Liver (tissue), 9 donors: Measurements from ENCODE around the gene CEP63. TPM values are rescaled to one million over a fixed set of nuclear protein-coding genes. Genes with fewer than 3 reads are reported as not detected.
"Not testable (repeated sequence)": the region's sequence is repeated elsewhere in the genome, so short reads cannot be mapped to it uniquely, and the experiment has no call there.

Experiments
- DNase-seq: peaks from one replicate; pipeline ENCODE4 v3.0.0-alpha.2; 2017; ENCODE audit warnings: low spot score
- H3K27ac ChIP-seq, 2 donors: one replicate each; pipeline ENCODE4 v1.7.0; 2013; ENCODE audit warnings: inconsistent platforms in 2 of 2, low read length in 2 of 2, control low read depth in 1 of 2, low read depth in 1 of 2, mild to moderate bottlenecking in 1 of 2
- H3K27me3 ChIP-seq, 4 donors: one replicate each; pipeline versions ENCODE4 v1.6.1 to v1.7.0; 2013; ENCODE audit warnings: low read length in 3 of 4, inconsistent platforms in 1 of 4, mild to moderate bottlenecking in 1 of 4, moderate library complexity in 1 of 4; ENCODE audit not compliant: control insufficient read depth in 4 of 4, insufficient read depth in 4 of 4
- H3K36me3 ChIP-seq, 4 donors: one replicate each; pipeline versions ENCODE4 v1.6.1 to v1.7.0; 2013; ENCODE audit warnings: low read length in 3 of 4, mild to moderate bottlenecking in 3 of 4, low read depth in 1 of 4, moderate library complexity in 1 of 4; ENCODE audit not compliant: control insufficient read depth in 4 of 4, insufficient read depth in 3 of 4
- H3K4me1 ChIP-seq, 4 donors: one replicate each; pipeline versions ENCODE4 v1.6.1 to v1.7.0; 2013; ENCODE audit warnings: low read length in 3 of 4, mild to moderate bottlenecking in 3 of 4, moderate library complexity in 1 of 4; ENCODE audit not compliant: control insufficient read depth in 4 of 4, insufficient read depth in 4 of 4
- H3K4me3 ChIP-seq, 3 donors: one replicate each; pipeline versions ENCODE4 v1.6.1 to v1.7.0; 2013; ENCODE audit warnings: low read length in 3 of 3, control low read depth in 1 of 3, low read depth in 1 of 3, mild to moderate bottlenecking in 1 of 3
- H3K9ac ChIP-seq, 2 donors: one replicate each; pipeline ENCODE4 v1.7.0; 2013; ENCODE audit warnings: low read length in 2 of 2, mild to moderate bottlenecking in 2 of 2, moderate library complexity in 2 of 2, control low read depth in 1 of 2, low read depth in 1 of 2
- H3K9me3 ChIP-seq, 4 donors: one replicate each; pipeline versions ENCODE4 v1.6.1 to v1.7.0; 2013; ENCODE audit warnings: low read length in 3 of 4; ENCODE audit not compliant: control insufficient read depth in 4 of 4
- ATF3 ChIP-seq: IDR thresholded peaks from 2 replicates; pipeline ENCODE4 v1.6.1; 2016; ENCODE audit warnings: antibody characterized with exemption
- CTCF ChIP-seq: fragments of 150-350 bp; IDR thresholded peaks from 2 replicates; pipeline ENCODE4 v1.5.1; 2017; ENCODE audit warnings: improper control_type of control experiment, low read depth, low read length; ENCODE audit not compliant: missing input control
- EGR1 ChIP-seq, 2 donors: IDR thresholded peaks; 2 replicates each; pipeline ENCODE4 v1.6.1; 2016 to 2018; ENCODE audit warnings: antibody characterized with exemption in 2 of 2, low read depth in 2 of 2
- FOXA1 ChIP-seq: IDR thresholded peaks from 2 replicates; pipeline ENCODE4 v1.6.1; 2016; ENCODE audit warnings: antibody characterized with exemption
- FOXA2 ChIP-seq: IDR thresholded peaks from 2 replicates; pipeline ENCODE4 v1.6.1; 2016; ENCODE audit warnings: antibody characterized with exemption
- GABPA ChIP-seq, 2 donors: IDR thresholded peaks in 1 of 2; conservative IDR thresholded peaks in 1 of 2; 2 replicates each; pipeline ENCODE4 v1.6.1; 2016; ENCODE audit warnings: antibody characterized with exemption in 2 of 2, mild to moderate bottlenecking in 1 of 2, moderate library complexity in 1 of 2
- HNF4A ChIP-seq, 2 donors: conservative IDR thresholded peaks; 2 replicates each; pipeline ENCODE4 v1.6.1; 2016; ENCODE audit warnings: antibody characterized with exemption in 2 of 2, mild to moderate bottlenecking in 2 of 2
- HNF4G ChIP-seq: IDR thresholded peaks from 2 replicates; pipeline ENCODE4 v1.6.1; 2016; ENCODE audit warnings: antibody characterized with exemption
- JUND ChIP-seq, 2 donors: IDR thresholded peaks; 2 replicates each; pipeline ENCODE4 v1.6.1; 2016; ENCODE audit warnings: antibody characterized with exemption in 2 of 2
- MAX ChIP-seq: IDR thresholded peaks from 2 replicates; pipeline ENCODE4 v1.6.1; 2016; ENCODE audit warnings: antibody characterized with exemption
- NR2F2 ChIP-seq: IDR thresholded peaks from 2 replicates; pipeline ENCODE4 v1.6.1; 2016; ENCODE audit warnings: antibody characterized with exemption
- RXRA ChIP-seq, 2 donors: IDR thresholded peaks; 2 replicates each; pipeline ENCODE4 v1.6.1; 2017 to 2018; ENCODE audit warnings: antibody characterized with exemption in 2 of 2, mild to moderate bottlenecking in 1 of 2
- SP1 ChIP-seq: IDR thresholded peaks from 2 replicates; pipeline ENCODE4 v1.6.1; 2018; ENCODE audit warnings: antibody characterized with exemption, mild to moderate bottlenecking
- TAF1 ChIP-seq: conservative IDR thresholded peaks from 2 replicates; pipeline ENCODE4 v1.6.1; 2016; ENCODE audit warnings: antibody characterized with exemption, mild to moderate bottlenecking
- YY1 ChIP-seq: IDR thresholded peaks from 2 replicates; pipeline ENCODE4 v1.6.1; 2016; ENCODE audit warnings: antibody characterized with exemption, mild to moderate bottlenecking
- ZBTB33 ChIP-seq: IDR thresholded peaks from 2 replicates; pipeline ENCODE4 v1.6.1; 2016; ENCODE audit warnings: antibody characterized with exemption
- whole genome bisulfite sequencing: extraction: QIAGEN DNeasy Blood & Tissue Kit; methylation state at CpG from one replicate; pipeline ENCODE4 v1.1.7; 2013; 5-methylcytosine and 5-hydroxymethylcytosine counted together
- polyA plus RNA-seq, 2 donors: library from polyadenylated mRNA; stranded (reverse) in 1 of 2; unstranded in 1 of 2; fragments of 200-250 nt in 1 of 2; fragments of >200 nt in 1 of 2; fragmentation: Nextera tagmentation in 1 of 2; extraction: Ambion mirVana in 1 of 2; gene quantifications; one replicate each; pipeline versions ENCODE4 v1.2.1 to v1.2.3, GENCODE V29; 2013 to 2015
- total RNA-seq, 2 donors: library from RNA; depleted of rRNA; stranded (reverse); fragments of >200 nt; gene quantifications; one replicate each; pipeline ENCODE4 v1.2.3, GENCODE V29; 2014
- donor health status: healthy.
- donor health status: healthy.
- donor health status: healthy.
- donor health status: healthy.
- donor health status: healthy.

The CEP63 gene
- total and polyA plus RNA-seq, 4 donors = 8.1 to 16.1 (median 12.7) TPM

GRCh38 chr3:134594331-134594741 lies 108.5 kb downstream of the CEP63 start:
- no peak overlapping the region for H3K4me3 ChIP-seq
- TF ChIP-seq JUND (IDR thresholded peaks at IDR 0.05) = no peak
- no peak for TF ChIP-seq HNF4G
- TF ChIP-seq EGR1 (IDR thresholded peaks at IDR 0.05; ENCODE audit: low read depth in 2 of 2) = no peak
- no peak for DNase-seq
- no peaks in the 10 kb centered on the region for H3K36me3 ChIP-seq
- WGBS = 57% methylated on average over 8 of the region's 8 CpGs
- H3K9ac ChIP-seq = no peak overlapping the region
- H3K4me1 ChIP-seq = no peaks in the 10 kb centered on the region
- H3K27me3 ChIP-seq = no peaks in the 10 kb centered on the region
- H3K27ac ChIP-seq = no peak overlapping the region
- peaks cover 0 to 2% (median 0%) of the 10 kb centered on the region in 4 donors for H3K9me3 ChIP-seq

- not testable (repeated sequence) for H3K4me3 ChIP-seq, H3K4me1 ChIP-seq, H3K36me3 ChIP-seq, H3K27ac ChIP-seq, H3K27me3 ChIP-seq, H3K9ac ChIP-seq, DNase-seq, H3K9me3 ChIP-seq
- WGBS = 77% methylated on average over 3 of the region's 3 CpGs
These were observed 109.1 kb downstream of the CEP63 start for GRCh38 chr3:134594986-134595385.

GRCh38 chr3:134597390-134597970 lies 111.6 kb downstream of the CEP63 start:
- Histone ChIP-seq H3K9me3 (peaks cover 0 to 2% (median 0%) of the 10 kb centered on the region in 4 donors), H3K36me3 (no peaks in the 10 kb centered on the region), H3K4me1 (no peaks in the 10 kb centered on the region), H3K9ac (no peak overlapping the region), H3K27me3 (no peaks in the 10 kb centered on the region), H3K27ac (no peak overlapping the region), H3K4me3 (no peak overlapping the region)
- TF ChIP-seq CTCF (no peak), FOXA1 (no peak)
- no peak for DNase-seq
- WGBS = 35% methylated on average over 2 of the region's 2 CpGs

- Histone ChIP-seq H3K9me3 (peaks cover 0 to 2% (median 0%) of the 10 kb centered on the region in 4 donors), H3K36me3 (no peaks in the 10 kb centered on the region), H3K27me3 (no peaks in the 10 kb centered on the region), H3K4me1 (no peaks in the 10 kb centered on the region), H3K9ac (no peak overlapping the region), H3K27ac (no peak overlapping the region), H3K4me3 (no peak overlapping the region)
- no peak for DNase-seq
- WGBS = 81% methylated on average over 10 of the region's 10 CpGs
- TF ChIP-seq GABPA (IDR thresholded peaks at IDR 0.05 in 1 of 2, conservative IDR thresholded peaks at IDR 0.05 in 1 of 2) (no peak), HNF4G (no peak), TAF1 (no peak), YY1 (no peak), CTCF (no peak), HNF4A (conservative IDR thresholded peaks at IDR 0.05) (no peak), RXRA (IDR thresholded peaks at IDR 0.05) (no peak), FOXA2 (no peak), EGR1 (IDR thresholded peaks at IDR 0.05; ENCODE audit: low read depth in 2 of 2) (no peak), JUND (IDR thresholded peaks at IDR 0.05) (no peak), ATF3 (no peak), NR2F2 (no peak), MAX (no peak), SP1 (no peak), ZBTB33 (no peak)
These were observed 113.1 kb downstream of the CEP63 start for GRCh38 chr3:134598763-134599545.
